Mononuclear cell (primary cell): ENCODE results near the gene AHCYL2. TPM values are rescaled to one million over a fixed set of nuclear protein-coding genes. Genes with fewer than 3 reads are reported as not detected.

Experiments
- H3K27me3 ChIP-seq: 2 replicates; pipeline ENCODE4 v1.6.0; 2011; ENCODE audit warnings: low read length, control low read depth; ENCODE audit not compliant: insufficient read depth
- H3K4me1 ChIP-seq: 2 replicates; pipeline ENCODE4 v1.5.1; 2011; ENCODE audit warnings: mild to moderate bottlenecking, low read length, control low read depth; ENCODE audit not compliant: insufficient read depth
- H3K4me3 ChIP-seq: 2 replicates; pipeline ENCODE4 v1.5.1; 2011; ENCODE audit warnings: mild to moderate bottlenecking, low read length, moderate library complexity
- H3K9me3 ChIP-seq: 2 replicates; pipeline ENCODE4 v1.5.1; 2011; ENCODE audit warnings: low read depth, mild to moderate bottlenecking, control low read depth, low read length
- total RNA-seq: library from RNA; depleted of rRNA; stranded (reverse); fragments of >200 nt; gene quantifications from one replicate; pipeline ENCODE4 v1.2.3, GENCODE V29; 2012

AHCYL2 gene
- total RNA-seq = 6.5 TPM

- Histone ChIP-seq H3K4me3 (peak within 1 kb of the TSS; percentile 84), H3K27me3 (no peaks in the 10 kb centered on the region), H3K9me3 (no peaks in the 10 kb centered on the region), H3K4me1 (peaks cover 30% of the 10 kb centered on the region)
Measured at GRCh38 chr7:129224251-129225205, at the start of gene AHCYL2. TSS of gene AHCYL2 (plus strand) at chr7:129225030.

DNA sequence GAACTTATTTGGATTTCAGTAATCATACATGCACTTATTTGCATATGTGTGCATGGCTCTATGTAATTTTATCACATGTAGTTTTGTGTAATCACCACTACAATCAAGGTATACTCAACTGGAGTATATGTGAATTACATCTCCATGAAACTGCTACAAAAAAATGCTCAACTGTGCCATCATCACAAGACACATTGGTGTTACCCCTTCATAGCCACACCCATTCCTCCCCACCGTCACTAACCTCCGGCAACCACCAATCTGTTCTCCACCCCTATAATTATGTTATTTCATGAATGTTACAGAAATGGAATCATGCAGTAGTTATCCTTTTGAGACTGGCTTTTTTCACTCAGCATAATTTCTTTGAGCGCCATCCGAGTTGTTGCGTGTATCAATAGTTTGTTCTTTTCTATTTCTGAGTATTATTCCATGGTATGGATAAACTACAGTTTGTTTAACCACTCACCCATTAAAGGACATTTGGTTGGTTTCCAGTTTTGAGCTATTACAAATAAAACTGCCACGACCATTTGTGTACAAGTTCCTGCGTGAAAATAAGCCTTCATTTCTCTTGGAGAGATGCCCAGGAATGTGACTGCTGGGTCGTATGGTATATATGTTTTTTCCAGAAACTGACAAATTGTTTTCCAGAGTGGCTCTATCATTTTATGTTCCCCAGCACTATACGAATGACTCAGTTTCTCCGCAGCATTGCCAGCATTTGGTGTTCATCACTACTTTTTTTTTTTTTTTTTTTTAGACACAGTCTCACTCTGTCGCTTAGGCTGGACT lies 47.7 kb upstream of the AHCYL2 start:
- Histone ChIP-seq H3K9me3 (no peaks in the 10 kb centered on the region), H3K27me3 (no peaks in the 10 kb centered on the region), H3K4me3 (no peak overlapping the region), H3K4me1 (no peaks in the 10 kb centered on the region)

- Histone ChIP-seq H3K4me1 (peaks cover 12% of the 10 kb centered on the region), H3K27me3 (peaks cover 26% of the 10 kb centered on the region), H3K9me3 (no peaks in the 10 kb centered on the region), H3K4me3 (no peak overlapping the region)
Measured at GRCh38 chr7:129184981-129185670, 39.7 kb upstream of the AHCYL2 start.

DNA sequence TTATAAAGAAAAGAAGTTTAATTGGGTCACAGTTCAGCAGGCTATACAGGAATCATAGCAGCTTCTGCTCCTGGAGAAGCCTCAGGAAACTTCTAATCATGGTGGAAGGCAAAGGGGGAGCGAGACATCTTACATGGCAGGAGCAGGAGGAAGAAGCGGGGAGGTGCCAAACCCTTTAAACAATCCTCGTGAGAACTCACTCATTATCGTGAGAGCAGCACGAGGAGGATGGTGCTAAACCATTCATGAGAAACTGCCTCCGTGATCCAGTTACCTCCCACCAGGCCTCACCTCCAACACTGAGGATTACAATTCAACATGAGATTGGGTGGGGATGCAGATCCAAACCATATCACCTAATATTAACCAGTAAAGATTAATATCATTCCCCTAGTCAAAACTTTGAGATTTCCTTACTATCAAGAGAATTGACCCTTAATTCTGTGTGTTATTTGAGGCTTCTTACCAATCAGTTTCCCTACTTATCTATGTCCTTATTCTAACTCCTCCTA lies 38.0 kb upstream of the AHCYL2 start:
- H3K27me3 ChIP-seq = peaks cover 41% of the 10 kb centered on the region
- H3K4me3 ChIP-seq = no peak overlapping the region
- H3K9me3 ChIP-seq = no peaks in the 10 kb centered on the region
- peaks cover 12% of the 10 kb centered on the region for H3K4me1 ChIP-seq

DNA sequence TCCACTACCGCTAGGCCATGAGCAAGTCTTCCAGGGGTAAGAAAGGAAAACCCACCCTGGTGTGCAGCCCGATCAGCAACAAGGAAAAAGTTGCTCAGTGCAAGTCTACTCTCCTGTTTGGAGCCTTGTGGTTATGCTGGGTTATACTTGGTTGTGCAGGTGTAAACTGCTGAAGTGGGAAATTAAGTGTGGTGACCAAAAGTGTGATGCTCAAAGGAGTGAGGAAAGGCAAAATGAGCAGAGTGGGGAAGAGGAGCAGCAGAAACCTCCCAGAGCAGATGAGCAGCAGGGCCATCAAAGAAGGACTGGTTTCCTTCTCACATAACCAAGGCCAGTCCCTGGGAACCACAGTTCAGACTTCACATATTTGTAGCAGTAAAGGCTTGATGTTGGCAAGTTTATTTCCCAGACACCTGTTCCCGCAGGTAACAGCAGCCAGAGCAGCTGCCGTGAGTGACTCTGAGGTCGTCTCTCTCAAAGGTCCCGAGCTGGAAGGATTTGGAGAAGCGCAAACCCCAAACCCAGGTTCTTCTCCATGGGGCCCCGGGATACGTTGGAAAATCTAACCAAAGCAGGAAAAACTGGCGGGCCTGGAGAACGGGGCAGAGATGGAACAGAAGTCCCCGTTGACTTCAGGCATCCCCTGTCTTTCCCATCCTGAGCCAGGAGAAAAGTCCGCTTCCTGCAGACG lies 37.0 kb upstream of the AHCYL2 start:
- Histone ChIP-seq H3K9me3 (no peaks in the 10 kb centered on the region), H3K4me1 (peaks cover 12% of the 10 kb centered on the region), H3K4me3 (peak overlapping the region; percentile 27), H3K27me3 (peaks cover 44% of the 10 kb centered on the region)

DNA sequence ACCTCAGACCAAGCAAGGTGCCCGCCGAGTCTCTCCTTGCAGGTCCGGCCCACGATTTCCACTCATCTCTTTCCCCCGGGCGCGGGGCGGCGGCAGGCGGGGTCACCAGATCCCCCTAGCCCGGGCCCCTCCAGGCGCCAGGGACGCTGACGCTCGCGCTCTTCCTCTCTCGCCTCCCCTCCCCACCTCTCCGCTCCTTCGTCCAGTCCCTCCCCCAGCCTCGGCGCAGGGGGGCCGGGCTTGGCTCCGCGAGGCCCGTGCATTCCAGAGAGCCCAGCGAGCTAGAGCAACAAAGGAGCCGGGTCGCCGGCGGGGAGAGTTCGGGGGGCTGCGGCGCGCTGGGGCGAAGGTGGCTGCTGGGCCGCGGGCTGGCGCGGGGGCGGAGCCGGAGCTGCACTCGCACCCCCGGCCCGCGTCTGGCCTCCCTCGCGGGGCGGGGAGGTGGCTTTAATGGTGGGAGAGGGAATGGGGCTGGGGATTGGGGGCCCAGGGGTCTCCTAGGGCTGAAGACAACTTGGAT lies 36.4 kb upstream of the AHCYL2 start, which contains the start of gene SMO:
TSS of gene SMO (plus strand) at position 262 of the 520 bp plus-strand sequence. CDS start 519 bp downstream, outside the sequence.
- Histone ChIP-seq H3K27me3 (peaks cover 44% of the 10 kb centered on the region), H3K4me3 (peak within 1 kb of the TSS; percentile 27), H3K9me3 (no peaks in the 10 kb centered on the region), H3K4me1 (peaks cover 12% of the 10 kb centered on the region)

DNA sequence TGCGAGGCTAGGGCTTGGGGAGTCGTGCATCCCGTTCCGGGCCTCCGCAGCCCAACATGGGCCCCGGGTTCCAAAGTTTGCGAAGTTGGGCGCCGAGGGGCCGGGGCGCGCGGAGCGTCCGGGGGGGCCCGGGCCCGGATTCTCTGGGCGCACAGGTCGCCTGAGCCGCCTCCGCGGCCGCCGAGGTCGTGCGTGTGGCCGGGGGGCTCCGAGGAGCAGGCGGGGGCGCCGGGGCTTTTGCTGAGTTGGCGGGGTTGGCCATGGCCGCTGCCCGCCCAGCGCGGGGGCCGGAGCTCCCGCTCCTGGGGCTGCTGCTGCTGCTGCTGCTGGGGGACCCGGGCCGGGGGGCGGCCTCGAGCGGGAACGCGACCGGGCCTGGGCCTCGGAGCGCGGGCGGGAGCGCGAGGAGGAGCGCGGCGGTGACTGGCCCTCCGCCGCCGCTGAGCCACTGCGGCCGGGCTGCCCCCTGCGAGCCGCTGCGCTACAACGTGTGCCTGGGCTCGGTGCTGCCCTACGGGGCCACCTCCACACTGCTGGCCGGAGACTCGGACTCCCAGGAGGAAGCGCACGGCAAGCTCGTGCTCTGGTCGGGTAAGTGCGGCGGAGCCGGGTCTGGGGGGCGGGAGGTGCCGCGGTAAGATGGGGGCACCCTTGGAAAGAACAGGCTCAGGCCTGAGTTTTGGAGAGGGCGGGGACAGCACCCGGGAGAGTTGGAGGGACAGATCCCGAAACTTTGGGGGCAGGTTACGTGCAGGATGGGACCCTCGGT lies 35.8 kb upstream of the AHCYL2 start:
- H3K4me3 ChIP-seq = peak overlapping the region; percentile 27

GRCh38 chr7:129189661-129190310 lies 35.0 kb upstream of the AHCYL2 start:
- H3K27me3 ChIP-seq = peaks cover 44% of the 10 kb centered on the region
- no peaks in the 10 kb centered on the region for H3K9me3 ChIP-seq
- peaks cover 12% of the 10 kb centered on the region for H3K4me1 ChIP-seq
- no peak overlapping the region for H3K4me3 ChIP-seq

More for the DNA sequence above, 35.8 kb upstream of the AHCYL2 start:
- Histone ChIP-seq H3K4me1 (peaks cover 12% of the 10 kb centered on the region), H3K9me3 (no peaks in the 10 kb centered on the region), H3K27me3 (peaks cover 44% of the 10 kb centered on the region)

DNA sequence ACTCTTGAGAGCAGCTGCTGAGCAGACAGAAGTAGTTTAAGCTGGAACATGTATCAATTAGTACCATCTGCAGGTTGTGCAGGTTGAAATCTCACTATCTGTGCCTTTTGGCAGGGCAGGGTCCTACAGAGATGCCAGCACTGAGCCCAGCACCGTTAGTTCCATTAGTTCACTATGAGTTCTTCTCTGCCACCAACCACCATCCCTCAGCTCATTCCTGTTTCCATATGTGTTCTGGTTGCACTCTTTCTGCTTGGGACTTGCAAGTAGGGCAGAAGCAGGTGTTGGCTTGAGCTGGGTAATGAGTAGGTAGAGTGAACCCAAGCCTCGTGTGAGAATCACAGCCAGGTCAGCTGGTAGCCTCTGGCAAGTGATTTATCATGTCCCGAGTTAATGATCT lies 33.6 kb upstream of the AHCYL2 start:
- H3K9me3 ChIP-seq = no peaks in the 10 kb centered on the region
- H3K27me3 ChIP-seq = peaks cover 44% of the 10 kb centered on the region
- H3K4me3 ChIP-seq = no peak overlapping the region
- peaks cover 12% of the 10 kb centered on the region for H3K4me1 ChIP-seq

- Histone ChIP-seq H3K4me1 (peaks cover 7% of the 10 kb centered on the region), H3K9me3 (no peaks in the 10 kb centered on the region), H3K27me3 (peaks cover 28% of the 10 kb centered on the region), H3K4me3 (no peak overlapping the region)
Measured at GRCh38 chr7:129193892-129194291, 30.9 kb upstream of the AHCYL2 start.

DNA sequence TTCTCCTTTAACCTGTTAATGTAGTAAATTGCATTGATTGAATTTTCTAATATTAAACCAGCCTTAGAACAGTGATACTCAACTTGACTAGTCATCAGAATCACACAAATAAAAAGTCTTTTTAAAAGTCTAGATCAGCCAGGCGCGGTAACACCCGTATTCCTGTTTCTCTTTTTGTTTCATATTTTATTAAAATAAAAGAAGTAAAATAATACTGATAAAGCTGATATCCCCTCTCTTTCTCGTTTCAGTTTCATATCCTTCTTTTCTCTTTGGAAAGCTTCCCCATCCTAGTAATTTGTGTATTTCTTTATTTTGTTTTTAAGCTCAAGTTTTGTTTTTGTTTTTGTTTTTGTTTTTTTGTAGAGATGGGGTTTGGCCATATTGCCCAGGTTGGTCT lies 27.1 kb upstream of the AHCYL2 start:
- no peaks in the 10 kb centered on the region for H3K9me3 ChIP-seq
- H3K4me1 ChIP-seq = no peaks in the 10 kb centered on the region
- no peak overlapping the region for H3K4me3 ChIP-seq
- H3K27me3 ChIP-seq = no peaks in the 10 kb centered on the region

DNA sequence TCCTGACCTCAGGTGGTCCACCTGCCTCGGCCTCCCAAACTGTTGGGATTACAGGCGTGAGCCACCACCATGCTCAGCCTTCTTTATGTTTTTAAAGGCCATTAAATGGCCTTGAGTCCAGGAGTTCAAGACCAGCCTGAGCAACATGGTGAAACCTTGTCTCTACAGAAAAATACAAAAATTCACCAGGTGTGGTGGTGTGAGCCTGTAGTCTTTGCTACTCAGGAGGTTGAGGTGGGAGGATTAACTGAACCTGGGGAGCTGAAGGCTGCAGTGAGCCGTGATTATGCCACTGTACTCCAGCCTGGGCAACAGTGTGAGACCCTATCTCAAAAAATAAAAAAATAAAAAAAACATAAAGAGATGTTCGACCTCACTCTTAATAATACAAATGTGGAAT lies 25.4 kb upstream of the AHCYL2 start:
- no peaks in the 10 kb centered on the region for H3K9me3 ChIP-seq
- no peaks in the 10 kb centered on the region for H3K27me3 ChIP-seq
- H3K4me1 ChIP-seq = no peaks in the 10 kb centered on the region
- no peak overlapping the region for H3K4me3 ChIP-seq
